HL-60 (cell line): ENCODE data around the gene C3.

Experiments used
- GABPA ChIP-seq: IDR thresholded peaks from 2 replicates; pipeline ENCODE4 v1.6.1; 2012; ENCODE audit warnings: low read depth
- SPI1 ChIP-seq: IDR thresholded peaks from 2 replicates; pipeline ENCODE4 v1.6.1; 2012; ENCODE audit warnings: low read depth, mild to moderate bottlenecking, borderline replicate concordance
- TF ChIP-seq, protein P1 (sequence below): IDR thresholded peaks from one replicate; pipeline ENCODE4 v1.5.1; 2011; ENCODE audit warnings: low read length, control low read depth, inconsistent platforms; ENCODE audit not compliant: insufficient read depth
- TF ChIP-seq, protein P2 (sequence below): IDR thresholded peaks from 2 replicates; pipeline ENCODE4 v1.6.1; 2012; ENCODE audit warnings: low read depth; ENCODE audit not compliant: insufficient replicate concordance

DNA sequence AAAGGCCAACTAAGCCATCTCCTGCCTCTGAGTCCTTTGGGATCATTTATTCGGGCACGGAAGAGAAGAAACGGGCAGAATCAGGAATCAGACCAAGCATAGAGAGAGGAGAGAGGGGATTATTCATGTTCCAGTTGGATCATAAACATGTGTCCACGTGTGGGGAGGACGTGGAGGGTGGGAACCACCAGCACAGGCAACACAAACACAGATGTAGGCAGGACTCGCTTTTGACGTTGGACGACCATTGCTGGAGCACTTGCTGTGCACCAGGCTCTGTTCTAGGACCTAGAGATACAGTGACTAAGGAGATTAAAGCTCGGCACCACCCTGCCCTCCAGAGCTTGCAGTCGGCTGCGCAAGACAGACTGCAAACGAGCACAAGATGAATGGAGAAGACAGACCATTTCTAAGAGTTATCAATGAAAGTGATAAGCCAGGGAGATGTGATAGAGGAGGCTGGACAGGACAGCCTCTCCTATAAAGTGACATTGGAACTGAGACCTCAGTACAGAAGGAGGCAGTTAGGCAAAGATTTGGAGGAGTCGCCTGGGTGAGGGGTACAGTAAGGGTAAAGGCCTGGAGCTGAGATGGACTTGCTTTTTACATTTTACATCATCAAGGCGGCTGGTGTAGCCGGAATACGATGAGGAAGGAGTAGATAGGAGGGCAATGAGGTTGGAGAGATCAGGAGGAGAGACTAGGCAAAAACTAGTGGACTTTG lies 46.1 kb upstream of the C3 start:
- TF ChIP-seq, protein P1, sequence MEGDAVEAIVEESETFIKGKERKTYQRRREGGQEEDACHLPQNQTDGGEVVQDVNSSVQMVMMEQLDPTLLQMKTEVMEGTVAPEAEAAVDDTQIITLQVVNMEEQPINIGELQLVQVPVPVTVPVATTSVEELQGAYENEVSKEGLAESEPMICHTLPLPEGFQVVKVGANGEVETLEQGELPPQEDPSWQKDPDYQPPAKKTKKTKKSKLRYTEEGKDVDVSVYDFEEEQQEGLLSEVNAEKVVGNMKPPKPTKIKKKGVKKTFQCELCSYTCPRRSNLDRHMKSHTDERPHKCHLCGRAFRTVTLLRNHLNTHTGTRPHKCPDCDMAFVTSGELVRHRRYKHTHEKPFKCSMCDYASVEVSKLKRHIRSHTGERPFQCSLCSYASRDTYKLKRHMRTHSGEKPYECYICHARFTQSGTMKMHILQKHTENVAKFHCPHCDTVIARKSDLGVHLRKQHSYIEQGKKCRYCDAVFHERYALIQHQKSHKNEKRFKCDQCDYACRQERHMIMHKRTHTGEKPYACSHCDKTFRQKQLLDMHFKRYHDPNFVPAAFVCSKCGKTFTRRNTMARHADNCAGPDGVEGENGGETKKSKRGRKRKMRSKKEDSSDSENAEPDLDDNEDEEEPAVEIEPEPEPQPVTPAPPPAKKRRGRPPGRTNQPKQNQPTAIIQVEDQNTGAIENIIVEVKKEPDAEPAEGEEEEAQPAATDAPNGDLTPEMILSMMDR: no peak
- TF ChIP-seq, protein P2, sequence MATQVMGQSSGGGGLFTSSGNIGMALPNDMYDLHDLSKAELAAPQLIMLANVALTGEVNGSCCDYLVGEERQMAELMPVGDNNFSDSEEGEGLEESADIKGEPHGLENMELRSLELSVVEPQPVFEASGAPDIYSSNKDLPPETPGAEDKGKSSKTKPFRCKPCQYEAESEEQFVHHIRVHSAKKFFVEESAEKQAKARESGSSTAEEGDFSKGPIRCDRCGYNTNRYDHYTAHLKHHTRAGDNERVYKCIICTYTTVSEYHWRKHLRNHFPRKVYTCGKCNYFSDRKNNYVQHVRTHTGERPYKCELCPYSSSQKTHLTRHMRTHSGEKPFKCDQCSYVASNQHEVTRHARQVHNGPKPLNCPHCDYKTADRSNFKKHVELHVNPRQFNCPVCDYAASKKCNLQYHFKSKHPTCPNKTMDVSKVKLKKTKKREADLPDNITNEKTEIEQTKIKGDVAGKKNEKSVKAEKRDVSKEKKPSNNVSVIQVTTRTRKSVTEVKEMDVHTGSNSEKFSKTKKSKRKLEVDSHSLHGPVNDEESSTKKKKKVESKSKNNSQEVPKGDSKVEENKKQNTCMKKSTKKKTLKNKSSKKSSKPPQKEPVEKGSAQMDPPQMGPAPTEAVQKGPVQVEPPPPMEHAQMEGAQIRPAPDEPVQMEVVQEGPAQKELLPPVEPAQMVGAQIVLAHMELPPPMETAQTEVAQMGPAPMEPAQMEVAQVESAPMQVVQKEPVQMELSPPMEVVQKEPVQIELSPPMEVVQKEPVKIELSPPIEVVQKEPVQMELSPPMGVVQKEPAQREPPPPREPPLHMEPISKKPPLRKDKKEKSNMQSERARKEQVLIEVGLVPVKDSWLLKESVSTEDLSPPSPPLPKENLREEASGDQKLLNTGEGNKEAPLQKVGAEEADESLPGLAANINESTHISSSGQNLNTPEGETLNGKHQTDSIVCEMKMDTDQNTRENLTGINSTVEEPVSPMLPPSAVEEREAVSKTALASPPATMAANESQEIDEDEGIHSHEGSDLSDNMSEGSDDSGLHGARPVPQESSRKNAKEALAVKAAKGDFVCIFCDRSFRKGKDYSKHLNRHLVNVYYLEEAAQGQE: no peak
- TF ChIP-seq SPI1 (no peak), GABPA (no peak)
